ENCODE data around the gene SPG7.

DNA sequence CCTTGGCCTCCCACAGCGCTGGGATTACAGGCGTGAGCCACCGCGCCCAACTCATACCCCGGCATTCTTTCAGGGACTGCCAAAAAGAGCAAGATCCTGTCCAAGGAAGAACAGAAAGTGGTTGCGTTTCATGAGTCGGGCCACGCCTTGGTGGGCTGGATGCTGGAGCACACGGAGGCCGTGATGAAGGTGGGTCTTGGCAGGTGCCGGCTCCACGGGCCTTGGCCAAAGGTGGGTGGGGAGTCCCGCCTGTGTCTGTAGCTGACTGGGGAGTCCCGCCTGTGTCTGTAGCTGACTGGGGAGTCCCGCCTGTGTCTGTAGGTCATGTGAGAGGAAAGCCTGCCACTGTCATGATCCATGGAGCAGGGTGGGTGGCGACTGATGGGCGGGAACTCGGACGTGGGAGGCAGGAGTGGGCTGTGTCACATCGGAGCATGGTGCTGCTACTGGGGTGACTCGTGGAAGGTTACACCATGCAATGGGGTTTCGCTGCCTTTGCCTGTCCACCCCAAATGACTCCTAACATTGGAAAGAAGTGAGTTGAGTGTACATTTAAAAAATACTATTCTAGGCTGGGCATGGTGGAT is 42.3 kb downstream of the SPG7 start:
- TF ChIP-seq POLR2A (IDR thresholded peaks at IDR 0.05) = no peak
- TF ChIP-seq, protein P1, sequence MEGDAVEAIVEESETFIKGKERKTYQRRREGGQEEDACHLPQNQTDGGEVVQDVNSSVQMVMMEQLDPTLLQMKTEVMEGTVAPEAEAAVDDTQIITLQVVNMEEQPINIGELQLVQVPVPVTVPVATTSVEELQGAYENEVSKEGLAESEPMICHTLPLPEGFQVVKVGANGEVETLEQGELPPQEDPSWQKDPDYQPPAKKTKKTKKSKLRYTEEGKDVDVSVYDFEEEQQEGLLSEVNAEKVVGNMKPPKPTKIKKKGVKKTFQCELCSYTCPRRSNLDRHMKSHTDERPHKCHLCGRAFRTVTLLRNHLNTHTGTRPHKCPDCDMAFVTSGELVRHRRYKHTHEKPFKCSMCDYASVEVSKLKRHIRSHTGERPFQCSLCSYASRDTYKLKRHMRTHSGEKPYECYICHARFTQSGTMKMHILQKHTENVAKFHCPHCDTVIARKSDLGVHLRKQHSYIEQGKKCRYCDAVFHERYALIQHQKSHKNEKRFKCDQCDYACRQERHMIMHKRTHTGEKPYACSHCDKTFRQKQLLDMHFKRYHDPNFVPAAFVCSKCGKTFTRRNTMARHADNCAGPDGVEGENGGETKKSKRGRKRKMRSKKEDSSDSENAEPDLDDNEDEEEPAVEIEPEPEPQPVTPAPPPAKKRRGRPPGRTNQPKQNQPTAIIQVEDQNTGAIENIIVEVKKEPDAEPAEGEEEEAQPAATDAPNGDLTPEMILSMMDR (IDR thresholded peaks at IDR 0.05) = no peak
